Smooth muscle cell (in vitro differentiated cells): ENCODE measurements around the gene PLK3. TPM values are rescaled to one million over a fixed set of nuclear protein-coding genes. Genes with fewer than 3 reads are reported as not detected.
A peak's percentile ranks its signal among the peaks of the same experiment; 100 is the strongest.

ENCODE experiments used
- DNase-seq: peaks from one replicate; lab custom pipeline; 2025; ENCODE audit not compliant: unreplicated experiment; lab: John Stamatoyannopoulos, UW
- H2AFZ ChIP-seq: fragments of 200-600 bp; sonication (generic); 2 replicates; pipeline ENCODE4 v1.6.0; 2016; ENCODE audit warnings: antibody characterized with exemption, low read depth, mild to moderate bottlenecking
- H3F3A ChIP-seq: fragments of 200-600 bp; sonication (generic); 2 replicates; pipeline ENCODE4 v1.6.0; 2017; ENCODE audit warnings: antibody characterized with exemption, low read depth
- H3K27ac ChIP-seq: fragments of 200-600 bp; sonication (generic); 2 replicates; pipeline ENCODE4 v1.5.1; 2016; ENCODE audit warnings: low read depth, mild to moderate bottlenecking
- H3K27me3 ChIP-seq: fragments of 200-600 bp; sonication (generic); 2 replicates; pipeline ENCODE4 v1.6.1; 2016; ENCODE audit warnings: low read depth, mild to moderate bottlenecking
- H3K36me3 ChIP-seq: fragments of 200-600 bp; sonication (generic); 2 replicates; pipeline ENCODE4 v1.5.1; 2016; ENCODE audit warnings: low read depth
- H3K4me1 ChIP-seq: fragments of 200-600 bp; sonication (generic); 2 replicates; pipeline ENCODE4 v1.5.1; 2016; ENCODE audit warnings: low read depth
- H3K4me2 ChIP-seq: fragments of 200-600 bp; sonication (generic); 2 replicates; pipeline ENCODE4 v1.6.0; 2016; ENCODE audit warnings: mild to moderate bottlenecking
- H3K4me3 ChIP-seq: fragments of 200-600 bp; sonication (generic); 2 replicates; pipeline ENCODE4 v1.5.1; 2016; ENCODE audit warnings: mild to moderate bottlenecking
- H3K79me2 ChIP-seq: fragments of 200-600 bp; sonication (generic); 2 replicates; pipeline ENCODE4 v1.6.0; 2016; ENCODE audit warnings: low read depth, mild to moderate bottlenecking
- H3K9ac ChIP-seq: fragments of 200-600 bp; sonication (generic); 2 replicates; pipeline ENCODE4 v1.6.0; 2016; ENCODE audit warnings: low read depth
- H3K9me3 ChIP-seq: fragments of 200-600 bp; sonication (generic); replicated peaks from 2 replicates; pipeline ENCODE4 v1.5.1; 2016; ENCODE audit warnings: low read depth
- H4K20me1 ChIP-seq: fragments of 200-600 bp; sonication (generic); 2 replicates; pipeline ENCODE4 v1.6.0; 2016; ENCODE audit warnings: low read depth
- CTCF ChIP-seq: fragments of 200-600 bp; sonication (generic); IDR thresholded peaks from 2 replicates; pipeline ENCODE4 v1.5.1; 2017; ENCODE audit warnings: borderline replicate concordance, mild to moderate bottlenecking, antibody characterized with exemption; ENCODE audit not compliant: insufficient read depth, poor library complexity, severe bottlenecking
- WGBS: methylation state at CpG from one replicate; pipeline ENCODE4 v1.1.7; 2016; ENCODE audit warnings: low lambda C conversion rate; 5-methylcytosine and 5-hydroxymethylcytosine counted together
- polyA plus RNA-seq: library from polyadenylated mRNA; unstranded; fragments of >200 nt; fragmentation: Nextera tagmentation; extraction: Ambion mirVana; gene quantifications from 2 replicates; pipeline ENCODE4 v1.2.1, GENCODE V29; 2016
- total RNA-seq: library from RNA; depleted of rRNA; stranded (reverse); fragments of >200 nt; gene quantifications from 2 replicates; pipeline ENCODE4 v1.2.3, GENCODE V29; 2014

Gene PLK3
- total and polyA plus RNA-seq, 2 experiments from 2014 or later: 39.7 to 42.0 TPM

GRCh38 chr1:44820328-44821239, 20.4 kb downstream of the PLK3 start:
- Histone ChIP-seq H3K4me2 (peak overlapping the region; percentile 78), H3K4me3 (peak overlapping the region; percentile 39), H3K9ac (peak overlapping the region; percentile 80), H3K9me3 (no peaks in the 10 kb centered on the region), H3F3A (peaks cover 15% of the 10 kb centered on the region), H4K20me1 (no peaks in the 10 kb centered on the region), H3K4me1 (peaks cover 15% of the 10 kb centered on the region), H3K36me3 (no peaks in the 10 kb centered on the region), H3K79me2 (no peaks in the 10 kb centered on the region), H3K27me3 (no peaks in the 10 kb centered on the region), H2AFZ (no peak overlapping the region), H3K27ac (peak overlapping the region; percentile 71)
- TF ChIP-seq CTCF: no peak
- 42% methylated on average over 25 of the region's 25 CpGs for WGBS
- DNase-seq: no peak

GRCh38 chr1:44821240-44821715, 21.1 kb downstream of the PLK3 start:
- Histone ChIP-seq H3K4me1 (peaks cover 15% of the 10 kb centered on the region), H2AFZ (no peak overlapping the region), H3K79me2 (no peaks in the 10 kb centered on the region), H3K36me3 (no peaks in the 10 kb centered on the region), H3K9ac (no peak overlapping the region), H3K4me2 (no peak overlapping the region), H3F3A (peaks cover 11% of the 10 kb centered on the region), H3K27me3 (no peaks in the 10 kb centered on the region), H3K4me3 (no peak overlapping the region), H4K20me1 (no peaks in the 10 kb centered on the region), H3K27ac (no peak overlapping the region), H3K9me3 (no peaks in the 10 kb centered on the region)
- no peak for TF ChIP-seq CTCF
- no peak for DNase-seq
- WGBS: 94% methylated on average over 9 of the region's 9 CpGs

GRCh38 chr1:44822131-44822701, 22.0 kb downstream of the PLK3 start:
- H3K4me3 ChIP-seq: no peak overlapping the region
- H3K36me3 ChIP-seq: no peaks in the 10 kb centered on the region
- H3K27me3 ChIP-seq: no peaks in the 10 kb centered on the region

More at GRCh38 chr1:44822131-44822701, 22.0 kb downstream of the PLK3 start:
- H3K4me2 ChIP-seq: no peak overlapping the region
- H2AFZ ChIP-seq: no peak overlapping the region
- no peak overlapping the region for H3K9ac ChIP-seq
- H3K27ac ChIP-seq: no peak overlapping the region
- peaks cover 11% of the 10 kb centered on the region for H3F3A ChIP-seq
- no peak for DNase-seq
- 84% methylated on average over 6 of the region's 6 CpGs for WGBS
- TF ChIP-seq CTCF: no peak
- H3K9me3 ChIP-seq: no peaks in the 10 kb centered on the region
- no peaks in the 10 kb centered on the region for H4K20me1 ChIP-seq
- peaks cover 15% of the 10 kb centered on the region for H3K4me1 ChIP-seq
- H3K79me2 ChIP-seq: no peaks in the 10 kb centered on the region
